Sigmoid colon (tissue), 4 donors: ENCODE results near the gene FBLN2.

ENCODE experiments used
- EP300 ChIP-seq, 4 donors: sonication (generic); formaldehyde crosslinking; IDR thresholded peaks; one replicate each; pipeline ENCODE4 v1.6.1; 2017; ENCODE audit warnings: antibody characterized with exemption in 4 of 4
- TF ChIP-seq, protein P1 (sequence below), 4 experiments: fragments of 450-650 bp in 3 of 4; fragments of 200-600 bp in 1 of 4; IDR thresholded peaks; one replicate each; pipeline ENCODE4 v1.5.1; 2016 to 2019; ENCODE audit warnings: antibody characterized with exemption in 4 of 4, mild to moderate bottlenecking in 3 of 4, moderate library complexity in 2 of 4

GRCh38 chr3:13623101-13623654 lies 74.3 kb downstream of the FBLN2 start:
- TF ChIP-seq EP300 (IDR thresholded peaks at IDR 0.05): no peak
- TF ChIP-seq, protein P1, sequence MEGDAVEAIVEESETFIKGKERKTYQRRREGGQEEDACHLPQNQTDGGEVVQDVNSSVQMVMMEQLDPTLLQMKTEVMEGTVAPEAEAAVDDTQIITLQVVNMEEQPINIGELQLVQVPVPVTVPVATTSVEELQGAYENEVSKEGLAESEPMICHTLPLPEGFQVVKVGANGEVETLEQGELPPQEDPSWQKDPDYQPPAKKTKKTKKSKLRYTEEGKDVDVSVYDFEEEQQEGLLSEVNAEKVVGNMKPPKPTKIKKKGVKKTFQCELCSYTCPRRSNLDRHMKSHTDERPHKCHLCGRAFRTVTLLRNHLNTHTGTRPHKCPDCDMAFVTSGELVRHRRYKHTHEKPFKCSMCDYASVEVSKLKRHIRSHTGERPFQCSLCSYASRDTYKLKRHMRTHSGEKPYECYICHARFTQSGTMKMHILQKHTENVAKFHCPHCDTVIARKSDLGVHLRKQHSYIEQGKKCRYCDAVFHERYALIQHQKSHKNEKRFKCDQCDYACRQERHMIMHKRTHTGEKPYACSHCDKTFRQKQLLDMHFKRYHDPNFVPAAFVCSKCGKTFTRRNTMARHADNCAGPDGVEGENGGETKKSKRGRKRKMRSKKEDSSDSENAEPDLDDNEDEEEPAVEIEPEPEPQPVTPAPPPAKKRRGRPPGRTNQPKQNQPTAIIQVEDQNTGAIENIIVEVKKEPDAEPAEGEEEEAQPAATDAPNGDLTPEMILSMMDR (IDR thresholded peaks at IDR 0.05): no peak
